Chondrocyte (in vitro differentiated cells): ENCODE measurements around the gene EFNA3. TPM values are rescaled to one million over a fixed set of nuclear protein-coding genes. Genes with fewer than 3 reads are reported as not detected.
A peak's percentile ranks its signal among the peaks of the same experiment; 100 is the strongest.

Source experiments
- DNase-seq: peaks from one replicate; pipeline ENCODE4 v3.0.0; 2021; ENCODE audit warnings: mixed read lengths, low spot score
- H3K27ac Mint-ChIP-seq: one replicate; pipeline ENCODE4 v1.8.0; 2021; ENCODE audit warnings: mild to moderate bottlenecking, moderate library complexity, mixed read lengths; ENCODE audit not compliant: unreplicated experiment
- H3K27me3 Mint-ChIP-seq: 2 replicates; pipeline ENCODE4 v1.8.0; 2021; ENCODE audit warnings: low read depth, mixed read lengths
- H3K36me3 Mint-ChIP-seq: 2 replicates; pipeline ENCODE4 v1.8.0; 2021; ENCODE audit warnings: low read depth, mixed read lengths
- H3K4me1 Mint-ChIP-seq: 2 replicates; pipeline ENCODE4 v1.8.0; 2021; ENCODE audit warnings: low read depth, mild to moderate bottlenecking, mixed read lengths
- H3K4me3 Mint-ChIP-seq: one replicate; pipeline ENCODE4 v1.8.0; 2021; ENCODE audit warnings: mild to moderate bottlenecking, moderate library complexity, mixed read lengths; ENCODE audit not compliant: unreplicated experiment
- H3K9me3 Mint-ChIP-seq: 2 replicates; pipeline ENCODE4 v1.8.0; 2021; ENCODE audit warnings: low read depth, mixed read lengths
- total RNA-seq: library from RNA; stranded (reverse); gene quantifications from 3 replicates; pipeline ENCODE4 v1.2.1, GENCODE V29; 2021
- TF ChIP-seq, protein P1 (sequence below): fragments of 200-600 bp; sonication (generic); IDR thresholded peaks from 2 replicates; pipeline ENCODE4 v1.5.0; 2021; ENCODE audit warnings: antibody characterized with exemption, mild to moderate bottlenecking, moderate library complexity

Gene EFNA3
- total RNA-seq, 1 donor from 2014 or later = 4.5 TPM

DNA sequence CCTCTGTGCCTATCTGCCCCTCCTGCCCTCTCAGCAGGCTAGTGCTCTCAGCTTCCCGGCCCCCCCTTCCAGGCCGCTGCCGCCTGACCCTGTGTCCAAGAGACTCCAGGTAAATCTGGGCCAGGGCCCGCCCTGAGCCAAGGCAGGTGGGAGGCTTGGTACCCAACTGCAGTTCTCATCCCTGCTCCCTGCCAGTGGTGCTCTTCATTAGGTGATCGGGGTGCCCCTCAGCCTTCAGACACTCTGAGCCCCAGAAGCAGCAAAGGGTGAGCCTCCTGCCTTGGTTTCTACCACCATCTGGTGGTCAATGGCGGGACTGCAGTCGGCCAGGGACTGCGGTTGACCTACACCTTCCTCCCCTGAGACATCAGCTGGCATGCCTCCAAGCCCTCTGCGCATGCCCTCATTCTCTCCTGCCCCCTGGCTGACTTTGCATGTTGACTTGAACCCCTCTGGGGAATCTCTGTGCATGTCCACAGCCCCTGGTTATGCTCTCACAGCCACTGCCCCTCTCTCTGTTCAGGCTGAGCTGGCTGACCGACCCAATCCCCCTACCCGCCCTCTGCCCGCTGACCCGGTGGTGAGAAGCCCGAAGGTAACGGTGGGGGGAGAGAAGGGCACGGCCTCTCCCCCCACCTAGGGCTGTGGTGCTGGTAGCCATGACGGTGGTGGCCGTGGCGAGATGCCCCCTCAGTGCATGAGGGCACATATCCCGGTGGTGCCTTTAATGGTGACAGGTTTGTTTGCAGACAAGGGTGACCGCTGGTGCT, 17.1 kb upstream of the EFNA3 start:
- no peak for DNase-seq
- Mint-ChIP-seq H3K4me3 (no peak overlapping the region), H3K27me3 (no peaks in the 10 kb centered on the region), H3K27ac (no peak overlapping the region), H3K4me1 (peaks cover 34% of the 10 kb centered on the region), H3K36me3 (peaks cover 8% of the 10 kb centered on the region), H3K9me3 (no peaks in the 10 kb centered on the region)
- TF ChIP-seq, protein P1, sequence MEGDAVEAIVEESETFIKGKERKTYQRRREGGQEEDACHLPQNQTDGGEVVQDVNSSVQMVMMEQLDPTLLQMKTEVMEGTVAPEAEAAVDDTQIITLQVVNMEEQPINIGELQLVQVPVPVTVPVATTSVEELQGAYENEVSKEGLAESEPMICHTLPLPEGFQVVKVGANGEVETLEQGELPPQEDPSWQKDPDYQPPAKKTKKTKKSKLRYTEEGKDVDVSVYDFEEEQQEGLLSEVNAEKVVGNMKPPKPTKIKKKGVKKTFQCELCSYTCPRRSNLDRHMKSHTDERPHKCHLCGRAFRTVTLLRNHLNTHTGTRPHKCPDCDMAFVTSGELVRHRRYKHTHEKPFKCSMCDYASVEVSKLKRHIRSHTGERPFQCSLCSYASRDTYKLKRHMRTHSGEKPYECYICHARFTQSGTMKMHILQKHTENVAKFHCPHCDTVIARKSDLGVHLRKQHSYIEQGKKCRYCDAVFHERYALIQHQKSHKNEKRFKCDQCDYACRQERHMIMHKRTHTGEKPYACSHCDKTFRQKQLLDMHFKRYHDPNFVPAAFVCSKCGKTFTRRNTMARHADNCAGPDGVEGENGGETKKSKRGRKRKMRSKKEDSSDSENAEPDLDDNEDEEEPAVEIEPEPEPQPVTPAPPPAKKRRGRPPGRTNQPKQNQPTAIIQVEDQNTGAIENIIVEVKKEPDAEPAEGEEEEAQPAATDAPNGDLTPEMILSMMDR = peak; percentile 94

GRCh38 chr1:155062151-155062686, 16.4 kb upstream of the EFNA3 start:
- no peak overlapping the region for H3K4me3 Mint-ChIP-seq
- DNase-seq = no peak

GRCh38 chr1:155062702-155063411, 15.8 kb upstream of the EFNA3 start:
- Mint-ChIP-seq H3K27me3 (no peaks in the 10 kb centered on the region), H3K4me3 (peak overlapping the region; percentile 88), H3K27ac (no peak overlapping the region), H3K9me3 (no peaks in the 10 kb centered on the region), H3K4me1 (peaks cover 34% of the 10 kb centered on the region), H3K36me3 (peaks cover 4% of the 10 kb centered on the region)
- TF ChIP-seq, protein P1 = peak; percentile 81
- DNase-seq = no peak

More at GRCh38 chr1:155062151-155062686, 16.4 kb upstream of the EFNA3 start:
- H3K4me1 Mint-ChIP-seq = peaks cover 34% of the 10 kb centered on the region
- no peaks in the 10 kb centered on the region for H3K27me3 Mint-ChIP-seq
- H3K27ac Mint-ChIP-seq = no peak overlapping the region
- H3K36me3 Mint-ChIP-seq = peaks cover 8% of the 10 kb centered on the region
- no peaks in the 10 kb centered on the region for H3K9me3 Mint-ChIP-seq
- TF ChIP-seq, protein P1 = no peak

- Mint-ChIP-seq H3K4me1 (peaks cover 34% of the 10 kb centered on the region), H3K27me3 (no peaks in the 10 kb centered on the region), H3K9me3 (no peaks in the 10 kb centered on the region), H3K36me3 (peaks cover 3% of the 10 kb centered on the region), H3K4me3 (peak within 1 kb of the TSS; percentile 88), H3K27ac (peak within 1 kb of the TSS; percentile 91)
- no peak for DNase-seq
- TF ChIP-seq, protein P1 = no peak
Observed at GRCh38 chr1:155063550-155064110, 15.0 kb upstream of the EFNA3 start, which contains the start of gene EFNA4. Gene EFNA4, plus strand, starts transcription at chr1:155063740. Its CDS starts 84 bp downstream, at chr1:155063824.
